Calu3 (cell line): ENCODE results near the gene CLEC11A. TPM values are rescaled to one million over a fixed set of nuclear protein-coding genes. Genes with fewer than 3 reads are reported as not detected.
"Not testable (repeated sequence)": the region's sequence is repeated elsewhere in the genome, so short reads cannot be mapped to it uniquely, and the experiment has no call there.

ENCODE experiments used
- BruUV-seq: library from RNA; stranded (reverse); fragments of 400-500 nt; replicated peaks from 2 replicates; lab custom pipeline; 2021; lab: Mats Ljungman, UMichigan
- CTCF ChIA-PET: fragments of 300-600 bp; sonication (Branson Sonifier 250); formaldehyde crosslinking; loops from one replicate; lab custom pipeline; 2022; ENCODE audit warnings: antibody characterized with exemption; lab: Charles Lee
- DNase-seq: peaks from one replicate; pipeline ENCODE4 v3.0.0; 2022
- H3K27ac Mint-ChIP-seq: one replicate; pipeline ENCODE4 v1.8.0; 2022; ENCODE audit warnings: mixed read lengths; ENCODE audit not compliant: unreplicated experiment
- H3K27me3 Mint-ChIP-seq: one replicate; pipeline ENCODE4 v1.8.0; 2022; ENCODE audit warnings: mixed read lengths; ENCODE audit not compliant: unreplicated experiment
- H3K36me3 Mint-ChIP-seq: one replicate; pipeline ENCODE4 v1.8.0; 2022; ENCODE audit warnings: mild to moderate bottlenecking, moderate library complexity, mixed read lengths; ENCODE audit not compliant: insufficient read depth, unreplicated experiment
- H3K4me1 Mint-ChIP-seq: one replicate; pipeline ENCODE4 v1.8.0; 2022; ENCODE audit warnings: mild to moderate bottlenecking, low read depth, mixed read lengths; ENCODE audit not compliant: unreplicated experiment
- H3K4me3 Mint-ChIP-seq: one replicate; pipeline ENCODE4 v1.8.0; 2022; ENCODE audit warnings: mild to moderate bottlenecking, low read depth, moderate library complexity, mixed read lengths; ENCODE audit not compliant: unreplicated experiment
- H3K9me3 Mint-ChIP-seq: one replicate; pipeline ENCODE4 v1.8.0; 2022; ENCODE audit warnings: low read depth, mixed read lengths; ENCODE audit not compliant: unreplicated experiment
- intact Hi-C: fragments of 100-400 bp; cut with micrococcal nuclease; formaldehyde crosslinking; loops from one replicate; pipeline ENCODE4 v1.10.0; 2022; ENCODE audit not compliant: unreplicated experiment
- total RNA-seq: library from RNA; stranded (reverse); gene quantifications from 2 replicates; pipeline ENCODE4 v1.2.3, GENCODE V29; 2022
- TF ChIP-seq, protein P1 (sequence below): fragments of 200-600 bp; IDR thresholded peaks from one replicate; pipeline ENCODE4 v1.8.0; 2022; ENCODE audit warnings: antibody characterized with exemption; ENCODE audit not compliant: unreplicated experiment

The CLEC11A gene
- total RNA-seq, 1 experiment from 2014 or later: 2.4 TPM

DNA sequence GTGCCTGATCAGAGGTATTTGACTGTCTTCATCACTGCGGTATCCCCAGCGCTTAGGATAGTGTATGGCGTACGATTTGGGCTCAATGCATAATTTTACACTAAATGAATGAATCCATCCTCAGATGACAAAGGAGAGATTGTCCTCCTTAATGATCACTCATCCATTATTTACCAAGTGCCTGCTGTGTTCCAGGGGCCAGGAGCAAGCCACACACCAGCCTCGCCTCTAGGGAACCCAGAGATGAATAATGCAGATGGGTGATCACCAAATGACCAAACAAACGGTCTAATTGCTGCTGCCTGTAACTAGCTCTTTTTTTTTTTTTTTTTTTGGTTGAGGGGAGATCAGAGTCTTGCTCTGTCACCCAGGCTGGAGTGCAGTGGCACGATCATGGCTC is 41.2 kb downstream of the CLEC11A start:
- TF ChIP-seq, protein P1, sequence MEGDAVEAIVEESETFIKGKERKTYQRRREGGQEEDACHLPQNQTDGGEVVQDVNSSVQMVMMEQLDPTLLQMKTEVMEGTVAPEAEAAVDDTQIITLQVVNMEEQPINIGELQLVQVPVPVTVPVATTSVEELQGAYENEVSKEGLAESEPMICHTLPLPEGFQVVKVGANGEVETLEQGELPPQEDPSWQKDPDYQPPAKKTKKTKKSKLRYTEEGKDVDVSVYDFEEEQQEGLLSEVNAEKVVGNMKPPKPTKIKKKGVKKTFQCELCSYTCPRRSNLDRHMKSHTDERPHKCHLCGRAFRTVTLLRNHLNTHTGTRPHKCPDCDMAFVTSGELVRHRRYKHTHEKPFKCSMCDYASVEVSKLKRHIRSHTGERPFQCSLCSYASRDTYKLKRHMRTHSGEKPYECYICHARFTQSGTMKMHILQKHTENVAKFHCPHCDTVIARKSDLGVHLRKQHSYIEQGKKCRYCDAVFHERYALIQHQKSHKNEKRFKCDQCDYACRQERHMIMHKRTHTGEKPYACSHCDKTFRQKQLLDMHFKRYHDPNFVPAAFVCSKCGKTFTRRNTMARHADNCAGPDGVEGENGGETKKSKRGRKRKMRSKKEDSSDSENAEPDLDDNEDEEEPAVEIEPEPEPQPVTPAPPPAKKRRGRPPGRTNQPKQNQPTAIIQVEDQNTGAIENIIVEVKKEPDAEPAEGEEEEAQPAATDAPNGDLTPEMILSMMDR: no peak
- H3K4me1 Mint-ChIP-seq: peaks cover 9% of the 10 kb centered on the region
- intact Hi-C loops: no loop called here
- H3K4me3 Mint-ChIP-seq: no peak overlapping the region
- peaks cover 47% of the 10 kb centered on the region for H3K27me3 Mint-ChIP-seq
- BruUV-seq: no TSS peak
- H3K9me3 Mint-ChIP-seq: no peaks in the 10 kb centered on the region
- CTCF ChIA-PET: interaction anchor here (1.3 kb wide), 1 partner anchor 22 kb away, joined by 5 read pairs; no protein-coding TSS in a partner anchor
- no peak for DNase-seq
- H3K27ac Mint-ChIP-seq: no peak overlapping the region
- H3K36me3 Mint-ChIP-seq: no peaks in the 10 kb centered on the region

- H3K4me3 Mint-ChIP-seq, H3K36me3 Mint-ChIP-seq, DNase-seq, intact Hi-C loops, BruUV-seq, H3K4me1 Mint-ChIP-seq, H3K27ac Mint-ChIP-seq, H3K9me3 Mint-ChIP-seq: not testable (repeated sequence)
- CTCF ChIA-PET: interaction anchor here (0.7 to 1.1 kb wide), 2 partner anchors 11 to 87 kb away, joined by 3 to 4 read pairs; no protein-coding TSS in a partner anchor
- H3K27me3 Mint-ChIP-seq: peaks cover 55% of the 10 kb centered on the region
Observed at GRCh38 chr19:50766746-50767145, 43.6 kb downstream of the CLEC11A start.

DNA sequence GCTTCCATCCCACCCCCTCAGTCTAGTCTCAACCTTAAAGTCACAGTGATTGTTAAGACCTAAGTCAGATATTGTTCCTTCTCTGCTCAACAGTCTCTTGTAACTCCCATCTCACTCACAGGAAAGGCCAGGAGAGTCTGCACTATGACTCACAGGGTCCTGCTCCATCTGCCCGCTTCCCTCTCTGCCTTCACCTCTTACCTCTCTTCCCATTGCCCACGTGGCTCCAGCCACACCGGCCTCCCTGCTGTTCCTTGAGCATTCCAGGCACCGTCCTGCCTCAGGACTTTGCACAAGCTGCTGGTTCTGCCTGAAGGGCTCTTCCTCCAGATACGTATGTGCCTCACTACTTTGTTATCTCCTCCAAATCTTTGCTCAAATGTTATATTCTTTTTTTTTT is 44.1 kb downstream of the CLEC11A start:
- CTCF ChIA-PET: interaction anchor here (0.7 kb wide), 1 partner anchor 88 kb away, joined by 4 read pairs; no protein-coding TSS in a partner anchor
- intact Hi-C loops, DNase-seq, H3K4me1 Mint-ChIP-seq, H3K9me3 Mint-ChIP-seq, H3K36me3 Mint-ChIP-seq, BruUV-seq, H3K4me3 Mint-ChIP-seq, H3K27ac Mint-ChIP-seq: not testable (repeated sequence)
- peaks cover 55% of the 10 kb centered on the region for H3K27me3 Mint-ChIP-seq

GRCh38 chr19:50768277-50768676 is 45.1 kb downstream of the CLEC11A start:
- H3K9me3 Mint-ChIP-seq: no peaks in the 10 kb centered on the region
- H3K27me3 Mint-ChIP-seq: peaks cover 59% of the 10 kb centered on the region
- no peak overlapping the region for H3K27ac Mint-ChIP-seq
- CTCF ChIA-PET: no interaction called here
- peaks cover 9% of the 10 kb centered on the region for H3K4me1 Mint-ChIP-seq
- H3K4me3 Mint-ChIP-seq: no peak overlapping the region
- H3K36me3 Mint-ChIP-seq: peaks cover under 1% of the 10 kb centered on the region
- TF ChIP-seq, protein P1: no peak
- no TSS peak for BruUV-seq
- DNase-seq: no peak
- intact Hi-C loops: no loop called here

DNA sequence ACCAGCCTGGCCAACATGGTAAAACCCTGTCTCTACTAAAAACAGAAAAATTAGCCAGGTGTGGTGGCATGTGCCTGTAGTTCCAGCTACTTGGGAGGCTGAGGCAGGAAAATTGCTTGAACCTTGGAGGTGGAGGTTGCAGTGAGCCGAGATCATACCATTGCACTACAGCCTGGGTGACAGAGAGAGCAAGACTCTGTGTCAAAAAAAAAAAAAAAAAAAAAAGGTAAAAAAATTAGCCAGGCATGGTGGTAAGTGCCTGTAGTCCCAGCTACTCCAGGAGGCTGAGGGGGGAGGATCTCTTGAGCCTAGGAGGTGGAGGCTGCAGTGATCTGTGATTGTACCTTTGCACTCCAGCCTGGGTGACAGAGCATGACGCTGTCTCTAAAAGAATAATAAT is 47.0 kb downstream of the CLEC11A start, which contains the start of gene GPR32:
Gene GPR32 (plus strand): TSS at position 301 of the 400 bp plus-strand sequence. CDS start 137 bp downstream, outside the sequence.
- intact Hi-C loops, DNase-seq, H3K36me3 Mint-ChIP-seq, BruUV-seq, CTCF ChIA-PET, H3K9me3 Mint-ChIP-seq, H3K4me1 Mint-ChIP-seq, H3K4me3 Mint-ChIP-seq, H3K27ac Mint-ChIP-seq: not testable (repeated sequence)
- peaks cover 63% of the 10 kb centered on the region for H3K27me3 Mint-ChIP-seq

DNA sequence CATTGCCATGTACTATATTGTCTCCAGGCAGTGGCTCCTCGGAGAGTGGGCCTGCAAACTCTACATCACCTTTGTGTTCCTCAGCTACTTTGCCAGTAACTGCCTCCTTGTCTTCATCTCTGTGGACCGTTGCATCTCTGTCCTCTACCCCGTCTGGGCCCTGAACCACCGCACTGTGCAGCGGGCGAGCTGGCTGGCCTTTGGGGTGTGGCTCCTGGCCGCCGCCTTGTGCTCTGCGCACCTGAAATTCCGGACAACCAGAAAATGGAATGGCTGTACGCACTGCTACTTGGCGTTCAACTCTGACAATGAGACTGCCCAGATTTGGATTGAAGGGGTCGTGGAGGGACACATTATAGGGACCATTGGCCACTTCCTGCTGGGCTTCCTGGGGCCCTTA is 47.7 kb downstream of the CLEC11A start:
- intact Hi-C loops: no loop called here
- CTCF ChIA-PET: interaction anchor here (1.0 kb wide), 1 partner anchor 40 kb away, joined by 4 read pairs; no protein-coding TSS in a partner anchor
- Mint-ChIP-seq H3K27ac (no peak overlapping the region), H3K27me3 (peaks cover 63% of the 10 kb centered on the region), H3K9me3 (no peaks in the 10 kb centered on the region), H3K4me1 (peaks cover 9% of the 10 kb centered on the region), H3K36me3 (peaks cover 5% of the 10 kb centered on the region), H3K4me3 (no peak overlapping the region)
- DNase-seq: no peak
- TF ChIP-seq, protein P1: no peak
- no TSS peak for BruUV-seq
